Measurements from ENCODE around the gene AKT3. TPM values are rescaled to one million over a fixed set of nuclear protein-coding genes. Genes with fewer than 3 reads are reported as not detected.
A peak's percentile ranks its signal among the peaks of the same experiment; 100 is the strongest.

The AKT3 gene
- total RNA-seq, 1 donor from 2014 or later, result 249 TPM

GRCh38 chr1:243496806-243497205, 353.2 kb downstream of the AKT3 start:
- no peak for FAIRE-seq

GRCh38 chr1:243496187-243496646, 353.8 kb downstream of the AKT3 start:
- peak in 1 of 2 donors; percentile 61 for DNase-seq (ENCODE audit: low spot score in 2 of 2)

More at GRCh38 chr1:243496806-243497205, 353.2 kb downstream of the AKT3 start:
- no peak for DNase-seq (ENCODE audit: low spot score in 2 of 2)

GRCh38 chr1:243495442-243496186, 354.4 kb downstream of the AKT3 start:
- no peak for FAIRE-seq

More at GRCh38 chr1:243496187-243496646, 353.8 kb downstream of the AKT3 start:
- no peak for FAIRE-seq

GRCh38 chr1:243494741-243495431, 355.2 kb downstream of the AKT3 start:
- DNase-seq (ENCODE audit: low spot score in 2 of 2) (no peak), FAIRE-seq (no peak)

More at GRCh38 chr1:243495442-243496186, 354.4 kb downstream of the AKT3 start:
- no peak for DNase-seq (ENCODE audit: low spot score in 2 of 2)

GRCh38 chr1:243493156-243494129, 356.6 kb downstream of the AKT3 start:
- no peak for DNase-seq (ENCODE audit: low spot score in 2 of 2)
- no peak for FAIRE-seq

DNA sequence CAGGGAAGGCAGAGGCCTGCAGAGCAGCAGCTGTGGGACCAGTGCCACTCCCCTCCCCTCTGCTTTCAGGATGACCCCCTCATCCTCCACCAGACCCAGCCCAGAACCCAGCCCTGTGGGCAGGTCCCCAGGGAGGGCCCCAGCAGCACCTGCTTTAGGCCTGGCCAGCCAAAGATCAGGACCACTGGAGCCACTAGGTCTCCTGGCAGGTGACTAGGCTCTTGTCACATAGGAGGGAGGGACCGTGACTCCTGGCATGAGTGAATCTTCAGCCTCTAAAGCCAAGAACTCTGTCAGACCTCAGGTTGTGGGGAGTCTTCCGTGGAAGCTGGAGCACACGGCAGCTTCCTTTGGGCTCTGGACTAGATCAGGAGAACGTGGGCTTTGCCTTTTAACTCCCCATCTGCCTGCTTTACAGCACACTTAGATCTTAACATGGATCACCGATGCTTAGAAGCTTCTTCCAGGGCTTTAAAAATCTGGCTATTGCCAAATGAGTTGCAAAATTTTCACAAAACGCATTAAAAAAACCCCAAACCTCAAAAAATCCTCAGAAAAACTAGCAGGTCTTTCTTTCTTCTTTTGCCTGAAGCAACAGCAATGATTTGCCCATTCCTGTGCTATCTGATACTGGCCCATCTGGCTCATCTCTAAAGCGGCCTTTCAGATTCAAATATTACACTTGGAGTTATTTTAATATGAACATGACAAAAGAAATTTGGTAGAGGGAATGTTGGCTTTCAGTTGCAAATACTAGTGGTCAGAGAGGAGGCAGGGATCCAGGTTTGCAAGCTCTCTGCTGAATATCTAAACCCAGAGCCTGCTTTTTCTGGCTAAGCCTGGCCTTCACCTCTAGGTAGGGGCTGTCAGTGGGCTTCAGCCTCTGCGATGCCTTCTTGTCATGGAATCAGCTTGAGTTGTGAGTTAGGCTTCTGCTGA, 359.0 kb downstream of the AKT3 start:
- FAIRE-seq, result no peak
- no peak for DNase-seq (ENCODE audit: low spot score in 2 of 2)

DNA sequence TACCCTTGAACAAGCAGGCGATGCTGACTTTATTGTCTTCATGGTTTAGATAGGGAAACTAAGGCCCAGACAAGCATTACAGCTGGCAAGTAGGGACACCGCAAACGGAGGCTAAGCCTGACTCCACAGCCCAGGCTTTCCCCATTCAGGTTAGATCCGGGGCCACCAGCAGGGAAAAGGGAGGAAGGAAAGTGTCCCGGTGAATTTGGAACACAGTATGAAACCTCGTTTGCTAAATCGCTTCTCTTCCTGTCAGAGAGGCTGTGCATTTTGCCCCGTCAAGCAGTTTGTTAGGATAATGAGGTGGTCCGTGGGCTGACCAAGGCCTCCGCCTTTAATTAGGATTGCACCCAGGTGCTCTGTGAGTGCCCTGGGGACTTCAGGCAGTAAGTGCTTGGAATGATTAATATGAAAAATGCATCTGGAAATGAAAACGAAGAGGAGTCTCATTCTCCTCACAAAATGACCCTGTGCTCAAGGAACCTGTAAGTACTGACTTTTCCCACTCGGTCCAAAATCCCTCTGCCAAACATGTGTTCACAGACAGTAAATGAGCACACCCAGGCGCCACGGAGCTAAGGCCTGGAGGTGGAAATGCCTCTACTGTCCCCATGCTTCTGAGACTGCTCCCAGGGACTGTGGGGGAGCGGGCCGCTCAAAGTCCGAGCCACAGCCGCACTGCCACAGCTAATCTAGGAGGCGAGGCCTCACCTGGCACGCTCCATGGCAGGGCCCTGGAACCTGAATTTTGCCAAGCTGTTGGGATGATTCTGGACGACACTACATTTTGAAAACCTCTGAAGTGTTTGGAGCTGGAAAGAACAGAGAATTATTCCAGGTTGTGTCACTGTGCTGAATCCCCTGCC, 360.1 kb downstream of the AKT3 start:
- no peak for FAIRE-seq

DNA sequence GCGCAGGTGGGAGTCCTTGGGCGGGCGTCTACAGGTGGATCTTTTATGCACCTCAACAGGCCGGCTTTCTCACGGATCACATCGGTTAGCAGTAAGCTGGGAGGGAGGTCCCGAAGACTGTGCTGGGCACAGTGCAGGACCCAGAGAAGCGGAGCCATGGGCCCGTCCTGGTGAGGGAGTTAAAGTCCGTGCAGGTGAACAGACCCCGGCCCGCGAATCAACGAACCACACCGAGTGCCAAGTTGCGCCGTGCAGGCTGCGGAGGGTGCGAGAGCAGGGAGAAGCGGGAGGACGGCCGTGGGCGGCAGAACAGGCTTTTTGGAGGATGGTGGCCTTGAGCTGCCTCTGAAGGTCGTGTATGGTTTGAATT, 360.9 kb downstream of the AKT3 start:
- FAIRE-seq (no peak), DNase-seq (ENCODE audit: low spot score in 2 of 2) (no peak)

More for the DNA sequence above, 360.1 kb downstream of the AKT3 start:
- DNase-seq (ENCODE audit: low spot score in 2 of 2), result no peak

DNA sequence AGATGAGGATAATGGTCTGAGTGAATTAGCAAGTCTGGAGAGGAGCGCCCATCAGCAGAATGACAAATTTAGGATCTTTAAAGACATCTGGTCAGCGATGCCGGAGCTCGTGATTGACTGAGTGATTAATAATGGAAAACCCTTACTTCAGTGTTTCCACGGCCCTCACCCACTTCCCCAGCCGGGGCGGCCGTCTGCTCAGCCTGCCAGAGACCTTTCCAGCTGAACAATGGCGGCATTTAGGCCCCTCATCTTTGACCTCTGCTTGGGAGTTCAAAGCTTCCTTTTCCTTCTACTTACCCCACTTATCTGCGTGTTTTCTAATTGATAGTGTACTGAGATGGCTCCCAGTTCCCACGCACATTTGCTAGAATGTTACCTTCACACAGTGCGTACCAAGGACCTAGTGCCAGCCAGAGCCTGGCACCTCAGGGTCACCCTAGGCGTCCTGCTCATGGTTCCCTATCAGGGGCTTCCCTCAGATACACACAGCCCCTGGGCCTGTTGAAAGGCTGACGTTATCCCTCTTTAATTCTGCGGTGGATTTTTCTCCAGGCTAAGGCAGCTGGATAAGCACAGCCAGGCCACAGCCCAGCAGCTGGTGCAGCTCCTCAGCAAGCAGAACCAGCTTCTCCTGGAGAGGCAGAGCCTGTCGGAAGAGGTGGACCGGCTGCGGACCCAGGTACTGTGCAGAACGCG, 361.4 kb downstream of the AKT3 start:
- FAIRE-seq, result no peak
- DNase-seq (ENCODE audit: low spot score in 2 of 2), result no peak

- DNase-seq (ENCODE audit: low spot score in 2 of 2) (no peak), FAIRE-seq (no peak)
Measured at GRCh38 chr1:243487649-243488227, 362.3 kb downstream of the AKT3 start.

GRCh38 chr1:243487036-243487648, 362.9 kb downstream of the AKT3 start:
- FAIRE-seq (no peak), DNase-seq (ENCODE audit: low spot score in 2 of 2) (no peak)

- no peak for DNase-seq (ENCODE audit: low spot score in 2 of 2)
- FAIRE-seq, result no peak
Measured at GRCh38 chr1:243483952-243484351, 366.1 kb downstream of the AKT3 start.

GRCh38 chr1:243483071-243483771, 366.8 kb downstream of the AKT3 start:
- DNase-seq (ENCODE audit: low spot score in 2 of 2) (peak in 1 of 2 donors; percentile 62), FAIRE-seq (no peak)

DNA sequence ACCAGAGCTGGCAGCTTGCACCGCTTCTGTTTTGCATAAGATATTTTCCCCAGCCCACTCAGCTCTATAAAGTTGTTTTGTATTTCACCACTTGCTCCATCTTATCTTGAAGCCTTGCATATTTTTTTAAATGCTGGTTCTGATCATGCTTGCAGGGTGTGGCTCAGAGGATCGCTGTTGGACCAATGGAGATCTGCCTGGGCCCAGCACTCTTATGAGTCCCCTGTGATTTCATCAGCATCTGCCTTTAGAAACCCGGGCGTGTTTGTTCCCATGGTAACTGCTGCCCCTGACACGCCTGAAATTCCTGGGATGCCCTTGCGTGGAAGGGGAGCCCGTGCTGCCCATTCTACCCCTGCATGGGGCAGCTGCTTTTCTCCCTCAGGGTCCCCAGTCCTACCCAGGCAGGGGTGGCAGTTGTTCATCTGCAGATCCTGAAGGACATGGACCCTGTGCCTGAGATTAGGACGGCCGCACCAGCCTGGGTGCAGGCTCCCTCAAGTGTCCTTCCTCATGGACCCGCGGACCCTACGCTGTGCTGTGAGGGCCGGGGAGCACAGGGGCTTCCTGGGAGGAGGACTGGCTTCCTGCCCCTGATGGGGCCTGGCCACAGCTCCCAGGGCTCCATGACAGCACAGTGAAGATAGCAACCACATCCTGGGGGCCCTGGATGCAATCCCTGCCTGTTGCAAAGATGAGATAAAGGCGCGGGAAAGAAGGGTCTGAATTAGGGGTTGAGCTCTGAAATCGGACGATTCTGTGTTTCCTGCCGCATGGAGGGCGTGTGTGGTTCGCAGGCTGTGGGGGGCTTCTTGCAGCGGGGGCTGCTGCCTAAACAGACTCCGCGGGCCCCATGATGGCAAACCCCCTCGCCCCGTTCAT, 367.7 kb downstream of the AKT3 start:
- FAIRE-seq (no peak), DNase-seq (ENCODE audit: low spot score in 2 of 2) (no peak)

- FAIRE-seq, result no peak
- DNase-seq (ENCODE audit: low spot score in 2 of 2), result no peak
Measured at GRCh38 chr1:243481101-243481500, 368.9 kb downstream of the AKT3 start.
